Chondrocyte (in vitro differentiated cells): ENCODE data around the gene MBOAT7. TPM values are rescaled to one million over a fixed set of nuclear protein-coding genes. Genes with fewer than 3 reads are reported as not detected.
"Not testable (repeated sequence)": the region's sequence is repeated elsewhere in the genome, so short reads cannot be mapped to it uniquely, and the experiment has no call there.

Source experiments
- DNase-seq: peaks from one replicate; pipeline ENCODE4 v3.0.0; 2021; ENCODE audit warnings: mixed read lengths, low spot score
- H3K27ac Mint-ChIP-seq: one replicate; pipeline ENCODE4 v1.8.0; 2021; ENCODE audit warnings: mild to moderate bottlenecking, moderate library complexity, mixed read lengths; ENCODE audit not compliant: unreplicated experiment
- H3K27me3 Mint-ChIP-seq: 2 replicates; pipeline ENCODE4 v1.8.0; 2021; ENCODE audit warnings: low read depth, mixed read lengths
- H3K36me3 Mint-ChIP-seq: 2 replicates; pipeline ENCODE4 v1.8.0; 2021; ENCODE audit warnings: low read depth, mixed read lengths
- H3K4me1 Mint-ChIP-seq: 2 replicates; pipeline ENCODE4 v1.8.0; 2021; ENCODE audit warnings: low read depth, mild to moderate bottlenecking, mixed read lengths
- H3K4me3 Mint-ChIP-seq: one replicate; pipeline ENCODE4 v1.8.0; 2021; ENCODE audit warnings: mild to moderate bottlenecking, moderate library complexity, mixed read lengths; ENCODE audit not compliant: unreplicated experiment
- H3K9me3 Mint-ChIP-seq: 2 replicates; pipeline ENCODE4 v1.8.0; 2021; ENCODE audit warnings: low read depth, mixed read lengths
- total RNA-seq: library from RNA; stranded (reverse); gene quantifications from 3 replicates; pipeline ENCODE4 v1.2.1, GENCODE V29; 2021
- TF ChIP-seq, protein P1 (sequence below): fragments of 200-600 bp; sonication (generic); IDR thresholded peaks from 2 replicates; pipeline ENCODE4 v1.5.0; 2021; ENCODE audit warnings: antibody characterized with exemption, mild to moderate bottlenecking, moderate library complexity

The MBOAT7 gene
- total RNA-seq, 1 donor from 2014 or later = 83.8 TPM

DNA sequence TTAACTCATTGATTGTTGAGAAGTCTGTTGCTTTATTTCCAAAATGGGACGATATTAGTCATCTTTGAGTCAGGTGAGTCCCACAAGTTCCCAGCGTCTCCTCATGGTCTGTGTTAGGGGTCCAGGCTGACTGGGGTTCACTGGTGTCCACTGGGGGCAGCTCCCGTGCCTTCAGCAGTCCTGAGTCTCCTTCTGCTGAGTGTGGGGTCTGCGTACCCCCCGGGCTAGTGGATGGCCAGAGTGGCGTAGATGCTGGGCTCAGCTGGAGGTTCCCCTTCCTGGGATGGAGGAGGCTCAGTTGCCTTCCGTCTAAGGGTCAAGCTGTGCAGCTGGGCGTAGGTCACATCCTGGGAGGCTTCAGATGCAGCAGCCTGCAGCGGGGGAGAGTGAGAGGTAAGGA is 27.5 kb upstream of the MBOAT7 start:
- TF ChIP-seq, protein P1, sequence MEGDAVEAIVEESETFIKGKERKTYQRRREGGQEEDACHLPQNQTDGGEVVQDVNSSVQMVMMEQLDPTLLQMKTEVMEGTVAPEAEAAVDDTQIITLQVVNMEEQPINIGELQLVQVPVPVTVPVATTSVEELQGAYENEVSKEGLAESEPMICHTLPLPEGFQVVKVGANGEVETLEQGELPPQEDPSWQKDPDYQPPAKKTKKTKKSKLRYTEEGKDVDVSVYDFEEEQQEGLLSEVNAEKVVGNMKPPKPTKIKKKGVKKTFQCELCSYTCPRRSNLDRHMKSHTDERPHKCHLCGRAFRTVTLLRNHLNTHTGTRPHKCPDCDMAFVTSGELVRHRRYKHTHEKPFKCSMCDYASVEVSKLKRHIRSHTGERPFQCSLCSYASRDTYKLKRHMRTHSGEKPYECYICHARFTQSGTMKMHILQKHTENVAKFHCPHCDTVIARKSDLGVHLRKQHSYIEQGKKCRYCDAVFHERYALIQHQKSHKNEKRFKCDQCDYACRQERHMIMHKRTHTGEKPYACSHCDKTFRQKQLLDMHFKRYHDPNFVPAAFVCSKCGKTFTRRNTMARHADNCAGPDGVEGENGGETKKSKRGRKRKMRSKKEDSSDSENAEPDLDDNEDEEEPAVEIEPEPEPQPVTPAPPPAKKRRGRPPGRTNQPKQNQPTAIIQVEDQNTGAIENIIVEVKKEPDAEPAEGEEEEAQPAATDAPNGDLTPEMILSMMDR = no peak
- Mint-ChIP-seq H3K27ac (no peak overlapping the region), H3K4me1 (peaks cover 2% of the 10 kb centered on the region), H3K36me3 (peaks cover 11% of the 10 kb centered on the region), H3K4me3 (no peak overlapping the region), H3K27me3 (peaks cover 2% of the 10 kb centered on the region), H3K9me3 (no peaks in the 10 kb centered on the region)
- DNase-seq = no peak

DNA sequence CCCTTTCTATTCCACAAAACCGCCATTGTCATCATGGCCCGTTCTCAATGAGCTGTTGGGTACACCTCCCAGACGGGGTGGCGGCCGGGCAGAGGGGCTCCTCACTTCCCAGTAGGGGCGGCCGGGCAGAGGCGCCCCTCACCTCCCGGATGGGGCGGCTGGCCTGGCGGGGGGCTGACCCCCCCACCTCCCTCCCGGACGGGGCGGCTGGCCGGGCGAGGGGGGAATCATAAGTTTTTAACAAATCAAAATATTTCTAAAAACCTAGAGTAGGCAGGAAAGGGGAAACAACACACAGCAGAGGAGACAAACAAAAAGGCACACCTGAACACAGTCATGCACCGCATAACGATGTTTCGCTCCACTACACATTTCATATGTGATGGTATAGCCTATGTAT is 25.4 kb upstream of the MBOAT7 start:
- peaks cover 15% of the 10 kb centered on the region for H3K36me3 Mint-ChIP-seq
- peaks cover 15% of the 10 kb centered on the region for H3K4me1 Mint-ChIP-seq
- DNase-seq, H3K27me3 Mint-ChIP-seq, H3K9me3 Mint-ChIP-seq, H3K27ac Mint-ChIP-seq, H3K4me3 Mint-ChIP-seq: not testable (repeated sequence)

DNA sequence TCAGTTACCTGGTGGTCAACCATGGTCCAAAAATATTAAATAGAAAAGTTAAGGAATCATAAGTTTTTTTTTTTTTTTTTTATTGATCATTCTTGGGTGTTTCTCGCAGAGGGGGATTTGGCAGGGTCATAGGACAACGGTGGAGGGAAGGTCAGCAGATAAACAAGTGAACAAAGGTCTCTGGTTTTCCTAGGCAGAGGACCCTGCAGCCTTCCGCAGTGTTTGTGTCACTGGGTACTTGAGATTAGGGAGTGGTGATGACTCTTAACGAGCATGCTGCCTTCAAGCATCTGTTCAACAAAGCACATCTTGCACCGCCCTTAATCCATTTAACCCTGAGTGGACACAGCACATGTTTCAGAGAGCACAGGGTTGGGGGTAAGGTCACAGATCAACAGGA is 24.8 kb upstream of the MBOAT7 start:
- H3K27ac Mint-ChIP-seq, H3K9me3 Mint-ChIP-seq, H3K27me3 Mint-ChIP-seq, H3K4me3 Mint-ChIP-seq, DNase-seq: not testable (repeated sequence)
- Mint-ChIP-seq H3K4me1 (peaks cover 20% of the 10 kb centered on the region), H3K36me3 (peaks cover 15% of the 10 kb centered on the region)

DNA sequence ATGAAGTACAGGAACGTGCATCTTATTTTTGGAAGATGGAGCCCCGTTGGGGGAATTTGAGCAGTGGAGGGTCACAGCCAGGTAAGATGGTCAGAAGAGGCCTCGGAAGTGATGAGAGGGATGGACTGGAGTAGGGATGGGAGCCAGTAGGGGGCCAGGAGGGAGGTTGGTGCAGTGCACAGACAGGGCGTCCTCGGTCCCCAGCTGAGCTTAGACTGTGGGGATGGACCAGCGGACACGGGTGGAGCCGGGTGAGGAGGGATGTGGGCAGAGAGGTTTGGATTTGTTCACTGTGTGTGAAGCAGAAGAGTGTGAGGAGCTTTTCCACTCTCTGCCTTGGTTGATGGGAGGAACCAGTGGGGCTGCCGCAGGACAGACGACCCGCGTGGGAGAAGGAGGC is 21.9 kb upstream of the MBOAT7 start:
- Mint-ChIP-seq H3K27me3 (no peaks in the 10 kb centered on the region), H3K36me3 (peaks cover 19% of the 10 kb centered on the region), H3K4me3 (no peak overlapping the region), H3K9me3 (no peaks in the 10 kb centered on the region), H3K27ac (peak overlapping the region; percentile 85), H3K4me1 (peaks cover 44% of the 10 kb centered on the region)
- TF ChIP-seq, protein P1 = no peak
- no peak for DNase-seq

DNA sequence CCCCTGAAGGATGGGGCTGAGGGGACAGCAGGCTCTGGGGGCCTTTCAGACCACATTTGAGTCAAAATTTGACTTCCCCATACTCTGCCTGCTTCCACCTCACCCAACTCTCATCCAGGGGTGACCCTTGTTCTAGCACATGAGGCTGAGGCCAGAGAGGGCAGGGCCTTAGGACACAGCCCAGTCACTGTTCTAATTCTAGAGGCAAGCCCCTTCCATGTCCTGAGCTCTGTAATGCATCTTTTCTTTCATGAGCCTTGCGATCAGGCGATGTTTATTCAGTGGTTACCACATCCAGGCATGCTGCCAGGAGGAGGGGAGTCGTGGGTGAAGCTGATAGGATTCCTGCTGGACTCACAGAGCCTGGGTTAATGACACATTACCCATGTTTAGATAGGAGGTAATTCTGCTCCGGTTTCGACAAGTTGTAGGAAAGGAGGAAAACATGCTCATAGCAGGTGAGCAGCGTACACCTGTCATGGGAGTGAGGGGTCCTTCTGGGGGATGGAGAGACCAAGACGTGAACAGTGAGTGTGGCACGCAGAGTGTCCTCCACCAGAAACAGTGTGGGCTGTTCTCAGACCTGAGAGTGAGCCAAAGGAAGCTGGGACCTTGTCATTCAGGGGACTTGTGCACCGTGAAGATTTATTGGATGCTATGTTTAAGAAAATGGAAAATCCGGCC is 20.6 kb upstream of the MBOAT7 start:
- Mint-ChIP-seq H3K9me3 (no peaks in the 10 kb centered on the region), H3K4me3 (no peak overlapping the region), H3K27ac (peak overlapping the region; percentile 85), H3K36me3 (peaks cover 19% of the 10 kb centered on the region), H3K27me3 (no peaks in the 10 kb centered on the region), H3K4me1 (peaks cover 51% of the 10 kb centered on the region)
- no peak for DNase-seq
- TF ChIP-seq, protein P1 = no peak

DNA sequence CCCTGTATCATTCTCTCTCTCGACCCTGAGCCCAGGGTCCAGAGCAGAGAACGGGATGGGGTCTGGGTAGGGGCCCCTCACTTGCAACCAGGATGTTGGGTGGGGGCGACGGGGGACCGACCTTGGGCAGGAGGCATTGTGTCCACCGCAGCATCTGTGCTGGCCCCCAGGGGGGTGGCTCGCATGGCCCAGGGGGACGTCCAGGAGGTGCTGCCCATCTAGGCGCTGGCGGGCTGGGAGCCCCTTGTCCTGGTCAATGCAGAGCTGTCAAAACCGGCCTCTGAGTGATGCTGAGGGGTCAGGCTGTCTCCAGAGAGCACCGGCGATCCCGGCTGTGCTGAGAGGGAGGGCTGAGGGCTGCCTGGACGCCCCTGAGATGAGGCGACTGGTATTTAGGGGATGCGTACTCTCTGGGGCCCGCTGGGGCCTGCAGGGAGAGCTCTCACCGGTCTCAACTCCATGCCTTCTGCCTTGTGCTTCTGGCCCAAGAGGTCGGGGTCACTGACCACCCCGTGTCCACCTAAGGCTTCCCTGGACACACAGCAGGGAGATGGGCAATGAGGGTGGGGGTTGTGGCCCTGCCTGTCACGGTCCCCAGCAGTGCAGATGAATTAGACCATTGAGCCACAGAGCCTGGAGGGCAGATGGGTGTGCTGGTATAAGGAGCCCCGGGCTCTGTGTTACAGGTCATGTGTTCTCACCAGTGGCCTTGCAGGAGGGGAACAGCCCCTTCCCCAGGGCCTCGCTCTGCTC is 19.9 kb upstream of the MBOAT7 start:
- DNase-seq = no peak
- Mint-ChIP-seq H3K9me3 (no peaks in the 10 kb centered on the region), H3K27ac (peak overlapping the region; percentile 85), H3K4me3 (no peak overlapping the region), H3K27me3 (no peaks in the 10 kb centered on the region), H3K4me1 (peaks cover 58% of the 10 kb centered on the region), H3K36me3 (peaks cover 21% of the 10 kb centered on the region)
- TF ChIP-seq, protein P1 = no peak
